K562 (cell line): ENCODE data around the gene HOXD9. TPM values are rescaled to one million over a fixed set of nuclear protein-coding genes. Genes with fewer than 3 reads are reported as not detected.

ENCODE experiments used
- CREB3L1 ChIP-seq: fragments of 450-650 bp; IDR thresholded peaks from 2 replicates; pipeline ENCODE4 v1.6.1; 2014; ENCODE audit warnings: low read depth, mild to moderate bottlenecking, moderate library complexity, borderline replicate concordance
- FIP1L1 ChIP-seq: fragments of 200-400 bp; formaldehyde crosslinking; IDR thresholded peaks from 2 replicates; pipeline ENCODE4 v1.6.1; 2018; ENCODE audit warnings: mild to moderate bottlenecking, low read depth, low read length; ENCODE audit not compliant: poor library complexity, severe bottlenecking
- FOXP1 ChIP-seq: sonication (generic); formaldehyde crosslinking; IDR thresholded peaks from 2 replicates; pipeline ENCODE4 v1.8.0; 2022; ENCODE audit warnings: mild to moderate bottlenecking, missing genetic modification reagents
- MTA3 ChIP-seq: fragments of 450-650 bp; formaldehyde crosslinking; IDR thresholded peaks from 2 replicates; pipeline ENCODE4 v1.6.1; 2017; ENCODE audit warnings: mild to moderate bottlenecking, borderline replicate concordance
- POLR2AphosphoS2 ChIP-seq: IDR thresholded peaks from 2 replicates; pipeline ENCODE4 v1.6.1; 2012; ENCODE audit warnings: low read length, improper control_type of control experiment
- REST ChIP-seq, 2 experiments: fragments of 450-650 bp; formaldehyde crosslinking in 1 of 2; IDR thresholded peaks; 2 replicates each; pipeline versions ENCODE4 v1.4.0 to v1.6.1; 2014 to 2020; ENCODE audit warnings: mild to moderate bottlenecking in 2 of 2, borderline replicate concordance in 1 of 2, low read depth in 1 of 2
- ZMIZ1 ChIP-seq, 2 experiments: fragments of 150-350 bp in 1 of 2; IDR thresholded peaks; 2 replicates each; pipeline ENCODE4 v1.6.1; 2012 to 2016; ENCODE audit warnings: low read depth in 2 of 2, low read length in 2 of 2, mild to moderate bottlenecking in 1 of 2, moderate library complexity in 1 of 2
- ZNF639 ChIP-seq, 2 experiments: fragments of 200-800 bp in 1 of 2; sonication (Bioruptor generic) in 1 of 2; sonication (generic) in 1 of 2; formaldehyde crosslinking in 1 of 2; IDR thresholded peaks in 1 of 2; conservative IDR thresholded peaks in 1 of 2; 2 replicates each; pipeline versions ENCODE4 v1.5.0 to v1.6.1; 2016 to 2020; ENCODE audit warnings: missing compliant biosample characterization in 1 of 2, missing genetic modification characterization in 1 of 2, missing genetic modification reagents in 1 of 2
- ZNF79 ChIP-seq: fragments of 250-450 bp; sonication (Bioruptor Pico); IDR thresholded peaks from 2 replicates; pipeline ENCODE4 v1.4.0; 2020; ENCODE audit warnings: low read depth, mild to moderate bottlenecking, moderate library complexity
- polyA plus RNA-seq, 8 experiments: library from polyadenylated mRNA; depleted of rRNA in 4 of 8; stranded (reverse) in 5 of 8; unstranded in 3 of 8; fragments of >200 nt; fragmentation: Nextera tagmentation in 2 of 8; fragmentation: Illumina TruSeq in 1 of 8; extraction: Ambion mirVana in 2 of 8; extraction: Trizol in 1 of 8; gene quantifications; 2 replicates each; pipeline versions ENCODE4 v1.2.1 to v1.2.3, GENCODE V29; 2011 to 2014; ENCODE audit warnings: inconsistent platforms in 1 of 8, missing spikeins in 1 of 8
- total RNA-seq, 7 experiments: library from RNA; depleted of rRNA in 6 of 7; stranded (reverse); fragments of >200 nt in 6 of 7; fragmentation: Illumina TruSeq in 2 of 7; extraction: Trizol in 2 of 7; gene quantifications; 2 replicates each; pipeline versions ENCODE4 v1.2.1 to v1.2.3, GENCODE V29; 2011 to 2021; ENCODE audit warnings: low replicate concordance in 1 of 7

HOXD9 gene
- total and polyA plus RNA-seq, 9 of the 15 experiments (the other 6 are each of a cell fraction or from before 2014, with no cell fraction given), result not detected

GRCh38 chr2:176096986-176097819 is 25.3 kb upstream of the HOXD9 start (continued):
- TF ChIP-seq ZMIZ1 (IDR thresholded peaks at IDR 0.05; ENCODE audit: low read depth in 2 of 2, low read length in 2 of 2) (no peak), POLR2AphosphoS2 (no peak), ZNF79 (CRISPR knock-in tag) (0 out of 2 replicates have a peak, but pooled peaks have one; percentile 9), MTA3 (no peak), REST (IDR thresholded peaks at IDR 0.05; ENCODE audit: borderline replicate concordance) (peak; percentile 65; the same call in 1 of the 2 replicates), REST (CRISPR knock-in tag; IDR thresholded peaks at IDR 0.05; ENCODE audit: low read depth) (no peak), FOXP1 (CRISPR knock-in tag) (no peak; the same call in 1 of the 2 replicates), FIP1L1 (peak; percentile 31), ZNF639 (CRISPR knock-in tag; conservative IDR thresholded peaks at IDR 0.05 in 1 of 2, IDR thresholded peaks at IDR 0.05 in 1 of 2) (no peak), CREB3L1 (peak; percentile 18; the same call in 1 of the 2 replicates)
